Hepatocyte (in vitro differentiated cells): Measurements from ENCODE around the gene LCE1F. TPM values are rescaled to one million over a fixed set of nuclear protein-coding genes. Genes with fewer than 3 reads are reported as not detected.

Experiments
- DNase-seq: peaks from one replicate; pipeline ENCODE4 v3.0.0-alpha.2; 2016; ENCODE audit warnings: low spot score
- H2AFZ ChIP-seq: fragments of 200-600 bp; sonication (generic); 2 replicates; pipeline ENCODE4 v1.6.0; 2016; ENCODE audit warnings: antibody characterized with exemption, mild to moderate bottlenecking
- H3K27ac ChIP-seq: fragments of 200-600 bp; sonication (generic); 2 replicates; pipeline ENCODE4 v1.5.1; 2016; ENCODE audit warnings: mild to moderate bottlenecking
- H3K27me3 ChIP-seq: fragments of 200-600 bp; sonication (generic); 2 replicates; pipeline ENCODE4 v1.6.1; 2016
- H3K36me3 ChIP-seq: fragments of 200-600 bp; sonication (generic); replicated peaks from 2 replicates; pipeline ENCODE4 v1.5.1; 2016; ENCODE audit warnings: low read depth; ENCODE audit not compliant: insufficient read depth
- H3K4me1 ChIP-seq: fragments of 200-600 bp; sonication (generic); 2 replicates; pipeline ENCODE4 v1.5.1; 2016; ENCODE audit warnings: mild to moderate bottlenecking, moderate library complexity; ENCODE audit not compliant: insufficient read depth
- H3K4me2 ChIP-seq: fragments of 200-600 bp; sonication (generic); 2 replicates; pipeline ENCODE4 v1.6.0; 2016
- H3K4me3 ChIP-seq: fragments of 200-600 bp; sonication (generic); 2 replicates; pipeline ENCODE4 v1.5.1; 2016; ENCODE audit warnings: mild to moderate bottlenecking
- H3K79me2 ChIP-seq: fragments of 200-600 bp; sonication (generic); 2 replicates; pipeline ENCODE4 v1.6.0; 2017; ENCODE audit warnings: mild to moderate bottlenecking
- H3K9me2 ChIP-seq: fragments of 200-600 bp; sonication (generic); replicated peaks from 2 replicates; pipeline ENCODE4 v1.6.0; 2017; ENCODE audit warnings: mild to moderate bottlenecking; ENCODE audit not compliant: insufficient read depth
- H3K9me3 ChIP-seq: fragments of 200-600 bp; sonication (generic); 2 replicates; pipeline ENCODE4 v1.5.1; 2016; ENCODE audit warnings: low read depth, mild to moderate bottlenecking
- H4K20me1 ChIP-seq: fragments of 200-600 bp; sonication (generic); 2 replicates; pipeline ENCODE4 v1.6.0; 2016; ENCODE audit warnings: mild to moderate bottlenecking; ENCODE audit not compliant: insufficient read depth, poor library complexity, severe bottlenecking
- EZH2 ChIP-seq: fragments of 200-600 bp; sonication (generic); IDR thresholded peaks from 2 replicates; pipeline ENCODE4 v1.6.1; 2016; ENCODE audit warnings: antibody characterized with exemption, mild to moderate bottlenecking, borderline replicate concordance
- EZH2phosphoT487 ChIP-seq: fragments of 200-600 bp; sonication (generic); IDR thresholded peaks from one replicate; pipeline ENCODE4 v1.6.1; 2018; ENCODE audit warnings: antibody characterized with exemption, mild to moderate bottlenecking, low read depth, moderate library complexity; ENCODE audit not compliant: unreplicated experiment, severe bottlenecking
- WGBS: methylation state at CpG from one replicate; pipeline ENCODE4 v1.1.6; 2016; ENCODE audit warnings: low lambda C conversion rate; ENCODE audit errors: missing lambda C conversion rate; 5-methylcytosine and 5-hydroxymethylcytosine counted together
- polyA plus RNA-seq: library from polyadenylated mRNA; unstranded; fragments of >200 nt; fragmentation: Nextera tagmentation; extraction: Ambion mirVana; gene quantifications from 2 replicates; pipeline ENCODE4 v1.2.1, GENCODE V29; 2016
- total RNA-seq: library from RNA; depleted of rRNA; stranded (reverse); fragments of >200 nt; gene quantifications from 2 replicates; pipeline ENCODE4 v1.2.3, GENCODE V29; 2014
- TF ChIP-seq, protein P1 (sequence below): fragments of 200-600 bp; sonication (generic); IDR thresholded peaks from 2 replicates; pipeline ENCODE4 v1.5.1; 2016; ENCODE audit warnings: antibody characterized with exemption, mild to moderate bottlenecking; ENCODE audit not compliant: poor library complexity

LCE1F gene
- total and polyA plus RNA-seq, 2 experiments from 2014 or later = not detected

DNA sequence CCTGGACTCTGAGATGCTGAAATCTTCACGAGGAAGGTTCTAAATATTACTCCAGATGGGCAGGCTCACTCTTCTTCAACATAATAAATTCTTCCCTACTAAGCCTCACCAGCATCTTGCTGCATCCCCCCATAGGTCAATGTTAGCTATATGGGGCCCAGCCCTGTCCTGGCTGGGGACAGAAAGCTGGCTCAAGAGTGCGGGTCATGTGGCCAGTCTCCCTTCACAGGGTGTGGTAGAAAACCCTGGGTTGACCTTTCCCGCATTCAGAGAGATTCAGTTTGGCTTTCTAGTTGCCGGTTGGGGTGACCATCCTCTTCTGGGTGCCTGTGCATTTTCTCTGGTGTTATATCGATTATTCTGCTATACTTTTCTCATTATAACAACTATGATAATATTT is 36.9 kb upstream of the LCE1F start:
- no peak for DNase-seq
- Histone ChIP-seq H3K27me3 (no peaks in the 10 kb centered on the region), H3K4me1 (no peaks in the 10 kb centered on the region), H2AFZ (no peak overlapping the region), H3K4me2 (no peak overlapping the region), H3K9me3 (no peaks in the 10 kb centered on the region), H3K9me2 (no peaks in the 10 kb centered on the region), H3K36me3 (no peaks in the 10 kb centered on the region), H3K27ac (no peak overlapping the region), H3K79me2 (no peaks in the 10 kb centered on the region), H3K4me3 (no peak overlapping the region), H4K20me1 (no peaks in the 10 kb centered on the region)
- TF ChIP-seq, protein P1, sequence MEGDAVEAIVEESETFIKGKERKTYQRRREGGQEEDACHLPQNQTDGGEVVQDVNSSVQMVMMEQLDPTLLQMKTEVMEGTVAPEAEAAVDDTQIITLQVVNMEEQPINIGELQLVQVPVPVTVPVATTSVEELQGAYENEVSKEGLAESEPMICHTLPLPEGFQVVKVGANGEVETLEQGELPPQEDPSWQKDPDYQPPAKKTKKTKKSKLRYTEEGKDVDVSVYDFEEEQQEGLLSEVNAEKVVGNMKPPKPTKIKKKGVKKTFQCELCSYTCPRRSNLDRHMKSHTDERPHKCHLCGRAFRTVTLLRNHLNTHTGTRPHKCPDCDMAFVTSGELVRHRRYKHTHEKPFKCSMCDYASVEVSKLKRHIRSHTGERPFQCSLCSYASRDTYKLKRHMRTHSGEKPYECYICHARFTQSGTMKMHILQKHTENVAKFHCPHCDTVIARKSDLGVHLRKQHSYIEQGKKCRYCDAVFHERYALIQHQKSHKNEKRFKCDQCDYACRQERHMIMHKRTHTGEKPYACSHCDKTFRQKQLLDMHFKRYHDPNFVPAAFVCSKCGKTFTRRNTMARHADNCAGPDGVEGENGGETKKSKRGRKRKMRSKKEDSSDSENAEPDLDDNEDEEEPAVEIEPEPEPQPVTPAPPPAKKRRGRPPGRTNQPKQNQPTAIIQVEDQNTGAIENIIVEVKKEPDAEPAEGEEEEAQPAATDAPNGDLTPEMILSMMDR = no peak
- no peak for TF ChIP-seq EZH2
- TF ChIP-seq EZH2phosphoT487 = no peak
- WGBS = 45% methylated on average over 5 of the region's 5 CpGs

DNA sequence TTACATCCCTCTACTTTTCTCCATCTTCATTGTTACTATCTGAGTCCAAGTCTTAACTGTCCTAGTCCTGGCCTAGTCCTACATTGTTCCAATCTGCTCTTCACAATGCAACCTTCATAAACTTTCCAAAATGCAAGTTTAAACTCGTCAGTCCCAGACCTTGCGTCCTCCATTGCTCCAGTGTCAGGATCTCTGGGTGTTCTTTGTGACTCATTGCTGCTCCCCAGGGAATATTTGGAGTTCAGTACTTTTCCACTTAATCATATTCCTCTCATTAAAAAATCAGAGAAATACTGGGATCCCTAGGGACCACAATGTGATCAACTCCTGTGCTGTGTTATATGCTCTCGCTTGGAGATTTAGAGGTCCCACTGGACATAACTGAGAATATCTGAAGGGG is 35.1 kb upstream of the LCE1F start:
- Histone ChIP-seq H3K36me3 (no peaks in the 10 kb centered on the region), H3K27ac (no peak overlapping the region), H3K79me2 (no peaks in the 10 kb centered on the region), H3K4me1 (no peaks in the 10 kb centered on the region), H3K27me3 (no peaks in the 10 kb centered on the region), H2AFZ (no peak overlapping the region), H3K4me3 (no peak overlapping the region), H4K20me1 (no peaks in the 10 kb centered on the region), H3K9me2 (no peaks in the 10 kb centered on the region), H3K9me3 (peaks cover under 1% of the 10 kb centered on the region), H3K4me2 (no peak overlapping the region)
- DNase-seq = no peak
- TF ChIP-seq, protein P1 = no peak
- TF ChIP-seq EZH2 (no peak), EZH2phosphoT487 (no peak)
- WGBS = 48% methylated on average over 3 of the region's 3 CpGs

DNA sequence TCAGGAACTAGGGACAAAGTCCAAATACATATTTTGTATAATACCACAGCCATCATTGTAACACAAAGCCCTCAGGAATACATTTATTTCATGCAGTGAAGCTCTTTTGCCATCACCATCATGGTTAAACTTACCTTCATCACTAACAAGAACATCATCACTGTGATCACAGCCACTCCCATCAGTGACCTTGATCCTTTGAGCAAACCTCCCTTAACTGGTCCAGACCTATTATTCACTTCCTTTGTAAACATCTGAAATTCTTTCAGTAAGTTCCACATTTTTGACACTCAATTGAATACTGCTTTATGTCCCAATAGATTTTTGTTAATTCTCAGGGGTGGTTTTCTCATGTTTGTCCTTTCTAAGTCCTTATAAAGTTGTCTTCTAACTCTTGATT is 33.3 kb upstream of the LCE1F start:
- Histone ChIP-seq H4K20me1 (no peaks in the 10 kb centered on the region), H3K4me1 (no peaks in the 10 kb centered on the region), H2AFZ (no peak overlapping the region), H3K9me2 (no peaks in the 10 kb centered on the region), H3K4me2 (no peak overlapping the region), H3K27ac (no peak overlapping the region), H3K36me3 (no peaks in the 10 kb centered on the region), H3K79me2 (no peaks in the 10 kb centered on the region), H3K9me3 (peaks cover 3% of the 10 kb centered on the region), H3K27me3 (no peaks in the 10 kb centered on the region), H3K4me3 (no peak overlapping the region)
- TF ChIP-seq EZH2phosphoT487 (no peak), EZH2 (no peak)
- TF ChIP-seq, protein P1 = no peak
- no peak for DNase-seq
